AG08396 (cell line): ENCODE results near the gene CNDP2.
"Not testable (repeated sequence)": the region's sequence is repeated elsewhere in the genome, so short reads cannot be mapped to it uniquely, and the experiment has no call there.

Source experiments
- DNase-seq: peaks from one replicate; pipeline ENCODE4 v3.0.0; 2012; ENCODE audit warnings: low spot score, mixed read lengths

Gene CNDP2

GRCh38 chr18:74539289-74539688 lies 43.1 kb downstream of the CNDP2 start:
- no peak for DNase-seq

GRCh38 chr18:74540652-74541421 lies 44.7 kb downstream of the CNDP2 start:
- no peak for DNase-seq

GRCh38 chr18:74541703-74542555 lies 45.8 kb downstream of the CNDP2 start:
- no peak for DNase-seq

- DNase-seq = no peak
These were observed 48.7 kb downstream of the CNDP2 start for GRCh38 chr18:74544898-74545297.

- DNase-seq = no peak
These were observed 49.8 kb downstream of the CNDP2 start for GRCh38 chr18:74546007-74546406.

- peak; percentile 64 for DNase-seq
These were observed 50.8 kb downstream of the CNDP2 start for GRCh38 chr18:74546751-74547530.

- no peak for DNase-seq
These were observed 51.7 kb downstream of the CNDP2 start for GRCh38 chr18:74547860-74548259.

GRCh38 chr18:74549591-74550104 lies 53.5 kb downstream of the CNDP2 start:
- no peak for DNase-seq

GRCh38 chr18:74550886-74551285 lies 54.7 kb downstream of the CNDP2 start:
- no peak for DNase-seq

GRCh38 chr18:74551452-74551851 lies 55.3 kb downstream of the CNDP2 start:
- no peak for DNase-seq

- DNase-seq = peak; percentile 87
These were observed 55.9 kb downstream of the CNDP2 start for GRCh38 chr18:74551936-74552555.

- no peak for DNase-seq
These were observed 60.0 kb downstream of the CNDP2 start for GRCh38 chr18:74556126-74556525.

- DNase-seq = no peak
These were observed 61.9 kb downstream of the CNDP2 start for GRCh38 chr18:74558096-74558495.

GRCh38 chr18:74562131-74562730 lies 66.1 kb downstream of the CNDP2 start:
- no peak for DNase-seq

GRCh38 chr18:74562775-74563174 lies 66.6 kb downstream of the CNDP2 start:
- no peak for DNase-seq

GRCh38 chr18:74563999-74564398 lies 67.8 kb downstream of the CNDP2 start:
- no peak for DNase-seq

GRCh38 chr18:74565164-74565563 lies 69.0 kb downstream of the CNDP2 start:
- DNase-seq = not testable (repeated sequence)

GRCh38 chr18:74565993-74566392 lies 69.8 kb downstream of the CNDP2 start:
- DNase-seq = not testable (repeated sequence)

GRCh38 chr18:74567822-74568221 lies 71.7 kb downstream of the CNDP2 start:
- no peak for DNase-seq

- DNase-seq = no peak
These were observed 73.2 kb downstream of the CNDP2 start for GRCh38 chr18:74569401-74569800.

GRCh38 chr18:74570266-74570665 lies 74.1 kb downstream of the CNDP2 start:
- DNase-seq = no peak
